Stimulated activated CD8-positive, alpha-beta memory T cell treated with anti-CD3 and anti-CD28 coated beads, Interleukin-2, amount 100 ng/mL, for 1 hour (primary cell): Measurements from ENCODE around the gene PDHB.

Source experiments
- DNase-seq, 2 donors: peaks; one replicate each; pipeline ENCODE4 v3.0.0-alpha.2; 2020; ENCODE audit warnings: low read depth in 2 of 2

The PDHB gene

GRCh38 chr3:58403513-58404109, 30.0 kb downstream of the PDHB start:
- no peak for DNase-seq

GRCh38 chr3:58398669-58399333, 34.8 kb downstream of the PDHB start:
- no peak for DNase-seq

GRCh38 chr3:58394339-58394738, 39.3 kb downstream of the PDHB start:
- no peak for DNase-seq

GRCh38 chr3:58392181-58392580, 41.5 kb downstream of the PDHB start:
- no peak for DNase-seq

GRCh38 chr3:58391156-58391865, 42.3 kb downstream of the PDHB start:
- DNase-seq: no peak

- DNase-seq: no peak
Observed at GRCh38 chr3:58388550-58389091, 45.0 kb downstream of the PDHB start.

GRCh38 chr3:58387650-58388546, 45.7 kb downstream of the PDHB start:
- DNase-seq: no peak

GRCh38 chr3:58386626-58387365, 46.8 kb downstream of the PDHB start:
- DNase-seq: no peak

- no peak for DNase-seq
Observed at GRCh38 chr3:58384381-58385090, 49.1 kb downstream of the PDHB start.

- no peak for DNase-seq
Observed at GRCh38 chr3:58383904-58384303, 49.7 kb downstream of the PDHB start.

GRCh38 chr3:58383476-58383875, 50.2 kb downstream of the PDHB start:
- DNase-seq: no peak

- no peak for DNase-seq
Observed at GRCh38 chr3:58379351-58380073, 54.1 kb downstream of the PDHB start.

GRCh38 chr3:58377750-58378149, 55.9 kb downstream of the PDHB start:
- no peak for DNase-seq
